Kidney (tissue), 14 donors: Measurements from ENCODE around the gene SAMD4A. TPM values are rescaled to one million over a fixed set of nuclear protein-coding genes. Genes with fewer than 3 reads are reported as not detected.

ENCODE experiments used
- DNase-seq, 5 donors: peaks; one replicate each; pipeline ENCODE4 v3.0.0-alpha.2; 2013 to 2020
- FAIRE-seq: peaks from 2 replicates; lab custom pipeline; 2012; peaks lifted over from hg19 to GRCh38; lab: Jason Lieb, UNC
- H3K27ac ChIP-seq, 2 donors: one replicate each; pipeline ENCODE4 v1.7.0; 2013; ENCODE audit warnings: low read depth in 2 of 2, low read length in 2 of 2, inconsistent platforms in 1 of 2
- H3K27me3 ChIP-seq: one replicate; pipeline ENCODE4 v1.7.1; 2013; ENCODE audit warnings: low read length, inconsistent platforms; ENCODE audit not compliant: control insufficient read depth, insufficient read depth
- H3K36me3 ChIP-seq, 3 donors: one replicate each; pipeline versions ENCODE4 v1.7.0 to v1.7.1; 2013; ENCODE audit warnings: low read length in 3 of 3, control low read depth in 1 of 3, inconsistent platforms in 1 of 3; ENCODE audit not compliant: insufficient read depth in 3 of 3, control insufficient read depth in 2 of 3
- H3K4me1 ChIP-seq, 3 donors: one replicate each; pipeline versions ENCODE4 v1.7.0 to v1.7.1; 2013; ENCODE audit warnings: low read length in 3 of 3, inconsistent platforms in 1 of 3, low read depth in 1 of 3; ENCODE audit not compliant: control insufficient read depth in 2 of 3, insufficient read depth in 2 of 3
- H3K4me3 ChIP-seq, 3 donors: one replicate each; pipeline versions ENCODE4 v1.7.0 to v1.8.1; 2013; ENCODE audit warnings: low read length in 3 of 3, control low read depth in 1 of 3, inconsistent platforms in 1 of 3
- H3K9ac ChIP-seq, 3 donors: one replicate each; pipeline versions ENCODE4 v1.7.0 to v1.7.1; 2013; ENCODE audit warnings: low read length in 3 of 3, control low read depth in 1 of 3, inconsistent platforms in 1 of 3
- H3K9me3 ChIP-seq, 3 donors: one replicate each; pipeline versions ENCODE4 v1.7.0 to v1.7.1; 2013; ENCODE audit warnings: low read length in 3 of 3, control low read depth in 1 of 3, inconsistent platforms in 1 of 3; ENCODE audit not compliant: control insufficient read depth in 2 of 3, insufficient read depth in 1 of 3
- intact Hi-C: fragments of 100-400 bp; cut with DNase I; formaldehyde crosslinking; loops from one replicate; pipeline ENCODE4 v1.11.1; 2022
- polyA plus RNA-seq: library from polyadenylated mRNA; stranded (reverse); fragments of 350-450 nt; fragmentation: Illumina TruSeq; extraction: RNeasy Lipid Tissue Mini Kit (QIAGEN cat#74804); gene quantifications from one replicate; pipeline ENCODE4 v1.2.3, GENCODE V29; 2014; ENCODE audit warnings: low read depth, low replicate concordance; ENCODE audit not compliant: insufficient read depth
- total RNA-seq: library from RNA; stranded (reverse); fragmentation: NEBNext Ultra II Directional; extraction: Animal tissue kit (Norgen Biotek cat#: 25700); gene quantifications from one replicate; pipeline ENCODE4 v1.2.1, GENCODE V29; 2021
- TF ChIP-seq, protein P1 (sequence below): IDR thresholded peaks from 3 replicates; pipeline ENCODE4 v1.5.1; 2012; ENCODE audit warnings: mild to moderate bottlenecking, moderate library complexity, borderline replicate concordance; ENCODE audit not compliant: insufficient read depth; ENCODE audit errors: extremely low read depth
- donor health status: control.
- donor health status: control.
- donor health status: control.
- donor health status: control.
- donor health status: control.
- donor health status: DM: yes; HTN: yes; CAD: no.
- donor health status: Normal renal cell carcinoma (clear cell type).

The SAMD4A gene
- total and polyA plus RNA-seq, 2 donors from 2014 or later, result 7.4 to 46.5 TPM

DNA sequence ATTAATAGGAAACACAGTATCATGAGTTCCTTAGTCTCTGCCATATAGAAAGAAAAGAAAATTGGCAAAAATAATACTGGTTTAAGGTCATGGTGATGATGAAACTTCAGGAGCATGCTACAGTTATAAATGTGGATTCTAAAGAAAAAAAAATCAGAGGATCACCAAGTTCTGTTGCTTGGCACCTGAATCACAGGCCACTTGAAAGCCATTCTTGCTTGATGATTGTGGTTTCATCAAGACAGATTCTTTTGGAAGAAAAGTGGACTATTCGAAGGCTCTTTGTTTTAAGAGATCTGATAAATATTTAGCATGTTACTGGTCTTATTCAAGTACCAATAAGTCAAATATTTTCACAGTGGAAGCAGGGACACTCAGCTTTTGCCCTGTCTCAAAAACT, 148.9 kb downstream of the SAMD4A start:
- H3K4me1 ChIP-seq, result peaks cover 0 to 3% (median 0%) of the 10 kb centered on the region in 3 donors
- DNase-seq (no peak), FAIRE-seq (no peak)
- no peaks in the 10 kb centered on the region for H3K36me3 ChIP-seq
- H3K27me3 ChIP-seq, result no peaks in the 10 kb centered on the region
- H3K9ac ChIP-seq, result no peak overlapping the region
- intact Hi-C loops, result no loop called here
- no peak overlapping the region for H3K4me3 ChIP-seq
- no peak overlapping the region for H3K27ac ChIP-seq
- TF ChIP-seq, protein P1, sequence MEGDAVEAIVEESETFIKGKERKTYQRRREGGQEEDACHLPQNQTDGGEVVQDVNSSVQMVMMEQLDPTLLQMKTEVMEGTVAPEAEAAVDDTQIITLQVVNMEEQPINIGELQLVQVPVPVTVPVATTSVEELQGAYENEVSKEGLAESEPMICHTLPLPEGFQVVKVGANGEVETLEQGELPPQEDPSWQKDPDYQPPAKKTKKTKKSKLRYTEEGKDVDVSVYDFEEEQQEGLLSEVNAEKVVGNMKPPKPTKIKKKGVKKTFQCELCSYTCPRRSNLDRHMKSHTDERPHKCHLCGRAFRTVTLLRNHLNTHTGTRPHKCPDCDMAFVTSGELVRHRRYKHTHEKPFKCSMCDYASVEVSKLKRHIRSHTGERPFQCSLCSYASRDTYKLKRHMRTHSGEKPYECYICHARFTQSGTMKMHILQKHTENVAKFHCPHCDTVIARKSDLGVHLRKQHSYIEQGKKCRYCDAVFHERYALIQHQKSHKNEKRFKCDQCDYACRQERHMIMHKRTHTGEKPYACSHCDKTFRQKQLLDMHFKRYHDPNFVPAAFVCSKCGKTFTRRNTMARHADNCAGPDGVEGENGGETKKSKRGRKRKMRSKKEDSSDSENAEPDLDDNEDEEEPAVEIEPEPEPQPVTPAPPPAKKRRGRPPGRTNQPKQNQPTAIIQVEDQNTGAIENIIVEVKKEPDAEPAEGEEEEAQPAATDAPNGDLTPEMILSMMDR, result no peak
- H3K9me3 ChIP-seq, result no peaks in the 10 kb centered on the region

DNA sequence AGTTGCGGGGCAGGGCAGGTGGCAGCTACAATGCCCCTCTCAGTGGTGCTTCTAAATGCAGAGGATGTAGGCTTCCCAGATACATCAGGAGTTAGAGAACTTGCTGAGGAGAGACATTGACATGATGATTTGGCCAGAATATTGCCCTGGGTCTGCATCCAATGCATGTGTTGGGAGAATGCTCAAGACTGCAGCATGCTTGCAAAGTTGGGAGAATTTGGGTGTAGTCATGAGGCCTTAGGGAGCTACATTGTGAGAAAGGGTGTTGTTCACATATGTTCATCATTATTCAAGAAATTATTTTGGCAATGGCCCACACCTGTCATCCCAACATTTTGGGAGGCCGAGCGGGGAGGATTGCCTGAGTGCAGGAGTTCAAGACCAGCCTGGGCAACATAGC, 149.9 kb downstream of the SAMD4A start:
- Histone ChIP-seq H3K27ac (no peak overlapping the region), H3K9me3 (no peaks in the 10 kb centered on the region), H3K4me1 (peaks cover 0 to 3% (median 0%) of the 10 kb centered on the region in 3 donors), H3K4me3 (no peak overlapping the region), H3K9ac (no peak overlapping the region), H3K36me3 (no peaks in the 10 kb centered on the region), H3K27me3 (no peaks in the 10 kb centered on the region)
- no peak for FAIRE-seq
- DNase-seq, result no peak
- intact Hi-C loops, result no loop called here
- TF ChIP-seq, protein P1, result no peak

DNA sequence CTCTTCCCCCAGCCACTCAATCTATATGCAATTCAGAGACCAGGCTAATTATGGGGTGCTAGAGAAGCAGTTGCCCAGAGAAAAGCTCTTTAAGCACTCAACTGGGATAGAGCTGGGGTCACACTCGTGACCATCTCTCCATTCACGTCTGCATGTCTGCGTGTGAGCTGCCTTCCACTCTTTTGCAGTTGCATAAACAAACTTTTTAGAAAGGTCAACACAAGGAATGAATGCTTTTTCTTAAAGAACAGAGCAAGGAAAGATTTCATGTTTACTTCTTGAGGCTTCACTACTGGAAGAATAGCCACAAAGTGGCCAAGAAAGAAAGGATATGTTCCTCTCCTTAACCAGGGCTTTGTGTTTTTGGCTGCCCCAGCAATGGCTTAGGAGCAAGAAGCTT, 151.1 kb downstream of the SAMD4A start:
- no peak overlapping the region for H3K9ac ChIP-seq
- intact Hi-C loops, result no loop called here

DNA sequence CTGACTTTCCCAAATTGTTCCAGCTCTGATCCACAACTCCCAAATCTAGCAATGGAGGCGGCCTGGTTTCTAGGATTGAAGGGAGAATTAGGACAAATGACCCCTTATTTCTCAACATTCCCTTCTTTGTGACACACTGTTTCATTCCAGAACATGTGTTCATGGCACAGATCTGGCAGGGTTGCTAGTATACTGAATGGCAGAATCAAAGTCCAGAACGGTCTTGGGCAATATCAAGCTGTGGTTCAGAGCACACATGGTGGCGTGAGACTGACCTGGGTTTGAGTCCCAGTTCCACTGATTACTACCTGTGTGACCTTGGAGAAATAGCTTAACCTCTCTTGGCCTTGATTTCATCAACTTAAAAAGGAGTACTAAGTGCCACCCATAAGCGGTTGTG, 152.5 kb downstream of the SAMD4A start:
- Histone ChIP-seq H3K4me1 (no peaks in the 10 kb centered on the region), H3K9ac (no peak overlapping the region), H3K36me3 (no peaks in the 10 kb centered on the region), H3K4me3 (no peak overlapping the region), H3K9me3 (no peaks in the 10 kb centered on the region), H3K27me3 (no peaks in the 10 kb centered on the region), H3K27ac (no peak overlapping the region)
- DNase-seq (no peak), FAIRE-seq (no peak)
- TF ChIP-seq, protein P1, result no peak
- intact Hi-C loops, result no loop called here

More for the DNA sequence above, 151.1 kb downstream of the SAMD4A start:
- TF ChIP-seq, protein P1, result no peak
- FAIRE-seq (no peak), DNase-seq (no peak)
- H3K27ac ChIP-seq, result no peak overlapping the region
- H3K9me3 ChIP-seq, result no peaks in the 10 kb centered on the region
- H3K36me3 ChIP-seq, result no peaks in the 10 kb centered on the region
- H3K27me3 ChIP-seq, result no peaks in the 10 kb centered on the region
- H3K4me1 ChIP-seq, result no peaks in the 10 kb centered on the region
- H3K4me3 ChIP-seq, result no peak overlapping the region
